ENCODE measurements around the gene UROS. TPM values are rescaled to one million over a fixed set of nuclear protein-coding genes. Genes with fewer than 3 reads are reported as not detected.

UROS gene
- polyA plus RNA-seq, 2 of the 4 experiments (the other 2 are of a cell fraction) = 52.9 to 71.1 TPM

GRCh38 chr10:125838802-125839575 is 15.9 kb upstream of the UROS start:
- 87% methylated on average over 9 of the region's 9 CpGs for WGBS (ENCODE audit: missing lambda C conversion rate)
- ATAC-seq = no peak; a peak in 2 of 6 replicates
- Histone ChIP-seq H3K9me3 (no peaks in the 10 kb centered on the region), H3K4me2 (no peak overlapping the region), H3K27ac (no peak overlapping the region), H3K4me1 (peaks cover 20% of the 10 kb centered on the region), H3K4me3 (no peak overlapping the region)
- TF ChIP-seq SREBF2 (IDR thresholded peaks at IDR 0.05) (no peak), POLR2A (IDR thresholded peaks at IDR 0.05; ENCODE audit: low read length) (no peak), RCOR1 (IDR thresholded peaks at IDR 0.05; ENCODE audit: low read depth, low read length) (no peak), EP300 (IDR thresholded peaks at IDR 0.05) (no peak), HMGXB4 (CRISPR knock-in tag; IDR thresholded peaks at IDR 0.05; ENCODE audit: borderline replicate concordance) (no peak), MAFK (IDR thresholded peaks at IDR 0.05; ENCODE audit: partially characterized antibody) (no peak), SMC3 (IDR thresholded peaks at IDR 0.05) (no peak), E2F6 (IDR thresholded peaks at IDR 0.05; ENCODE audit: borderline replicate concordance, low read depth) (no peak), RNF2 (IDR thresholded peaks at IDR 0.05; ENCODE audit: borderline replicate concordance, low read depth) (no peak), POLR2AphosphoS2 (conservative IDR thresholded peaks at IDR 0.05; ENCODE audit: low read length) (no peak), CTCF (IDR thresholded peaks at IDR 0.05) (no peak), ZSCAN20 (CRISPR knock-in tag; IDR thresholded peaks at IDR 0.05) (no peak), KDM1A (IDR thresholded peaks at IDR 0.05; ENCODE audit: low read depth) (no peak), KDM5A (IDR thresholded peaks at IDR 0.05) (no peak)
- ChIA-PET CTCF (interaction anchor here (1.3 kb wide), 1 partner anchor 41 kb away, joined by 3 read pairs; no protein-coding TSS in a partner anchor), POLR2A (interaction anchor here (1.0 kb wide), 1 partner anchor 8 kb away, joined by 3 read pairs; no protein-coding TSS in a partner anchor)
- no peak for FAIRE-seq
- no peak for DNase-seq (ENCODE audit: low read depth in 1 of 2, low spot score in 1 of 2)

- POLR2A ChIA-PET = no interaction called here
- peaks cover 16% of the 10 kb centered on the region for H3K4me1 ChIP-seq
- WGBS (ENCODE audit: missing lambda C conversion rate) = 77% methylated on average over 2 of the region's 2 CpGs
- DNase-seq (ENCODE audit: low read depth in 1 of 2, low spot score in 1 of 2) (no peak), ATAC-seq (no peak), FAIRE-seq (no peak)
- H3K27ac ChIP-seq = no peak overlapping the region
- CTCF ChIA-PET = interaction anchor here (0.7 kb wide), 1 partner anchor 19 kb away, joined by 3 read pairs; no protein-coding TSS in a partner anchor
- no peak overlapping the region for H3K4me2 ChIP-seq
- H3K9me3 ChIP-seq = no peaks in the 10 kb centered on the region
- TF ChIP-seq HOXA7 (CRISPR knock-in tag; IDR thresholded peaks at IDR 0.05) (no peak), POLR2AphosphoS2 (conservative IDR thresholded peaks at IDR 0.05; ENCODE audit: low read length) (no peak), JUN (IDR thresholded peaks at IDR 0.05) (no peak), HOXB5 (CRISPR knock-in tag; IDR thresholded peaks at IDR 0.05) (no peak), ZSCAN20 (CRISPR knock-in tag; IDR thresholded peaks at IDR 0.05) (no peak), EP300 (IDR thresholded peaks at IDR 0.05) (no peak), NPAS2 (CRISPR knock-in tag; IDR thresholded peaks at IDR 0.05; ENCODE audit: borderline replicate concordance) (no peak), MAX (IDR thresholded peaks at IDR 0.05) (no peak), E2F6 (IDR thresholded peaks at IDR 0.05; ENCODE audit: borderline replicate concordance, low read depth) (no peak), REST (IDR thresholded peaks at IDR 0.05) (no peak), HOXB13 (CRISPR knock-in tag; IDR thresholded peaks at IDR 0.05; ENCODE audit: low read depth) (no peak), JUNB (IDR thresholded peaks at IDR 0.05) (no peak), ZFP36 (IDR thresholded peaks at IDR 0.05; ENCODE audit: borderline replicate concordance, partially characterized antibody) (no peak), CHD4 (IDR thresholded peaks at IDR 0.05; ENCODE audit: borderline replicate concordance) (no peak), RARB (CRISPR knock-in tag; IDR thresholded peaks at IDR 0.05) (no peak)
- H3K4me3 ChIP-seq = no peak overlapping the region
Observed at GRCh38 chr10:125836746-125837145, 13.7 kb upstream of the UROS start.
